Neuron (in vitro differentiated cells): ENCODE measurements around the gene MAGEC2.

ENCODE experiments used
- H2AFZ ChIP-seq: one replicate; pipeline ENCODE4 v1.6.1; 2013; ENCODE audit warnings: low read depth, mild to moderate bottlenecking, inconsistent platforms, low read length, moderate library complexity
- H3K27me3 ChIP-seq: one replicate; pipeline ENCODE4 v1.6.1; 2013; ENCODE audit warnings: low read length; ENCODE audit not compliant: insufficient read depth
- H3K36me3 ChIP-seq: one replicate; pipeline ENCODE4 v1.6.1; 2013; ENCODE audit warnings: low read length; ENCODE audit not compliant: insufficient read depth
- H3K4me1 ChIP-seq: one replicate; pipeline ENCODE4 v1.6.1; 2013; ENCODE audit warnings: low read length; ENCODE audit not compliant: insufficient read depth
- H3K4me3 ChIP-seq: 2 replicates; pipeline ENCODE4 v1.5.1; 2013; ENCODE audit warnings: mild to moderate bottlenecking, low read length, moderate library complexity
- H3K9me3 ChIP-seq: one replicate; pipeline ENCODE4 v1.6.1; 2013; ENCODE audit warnings: low read length

The MAGEC2 gene, protein sequence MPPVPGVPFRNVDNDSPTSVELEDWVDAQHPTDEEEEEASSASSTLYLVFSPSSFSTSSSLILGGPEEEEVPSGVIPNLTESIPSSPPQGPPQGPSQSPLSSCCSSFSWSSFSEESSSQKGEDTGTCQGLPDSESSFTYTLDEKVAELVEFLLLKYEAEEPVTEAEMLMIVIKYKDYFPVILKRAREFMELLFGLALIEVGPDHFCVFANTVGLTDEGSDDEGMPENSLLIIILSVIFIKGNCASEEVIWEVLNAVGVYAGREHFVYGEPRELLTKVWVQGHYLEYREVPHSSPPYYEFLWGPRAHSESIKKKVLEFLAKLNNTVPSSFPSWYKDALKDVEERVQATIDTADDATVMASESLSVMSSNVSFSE

DNA sequence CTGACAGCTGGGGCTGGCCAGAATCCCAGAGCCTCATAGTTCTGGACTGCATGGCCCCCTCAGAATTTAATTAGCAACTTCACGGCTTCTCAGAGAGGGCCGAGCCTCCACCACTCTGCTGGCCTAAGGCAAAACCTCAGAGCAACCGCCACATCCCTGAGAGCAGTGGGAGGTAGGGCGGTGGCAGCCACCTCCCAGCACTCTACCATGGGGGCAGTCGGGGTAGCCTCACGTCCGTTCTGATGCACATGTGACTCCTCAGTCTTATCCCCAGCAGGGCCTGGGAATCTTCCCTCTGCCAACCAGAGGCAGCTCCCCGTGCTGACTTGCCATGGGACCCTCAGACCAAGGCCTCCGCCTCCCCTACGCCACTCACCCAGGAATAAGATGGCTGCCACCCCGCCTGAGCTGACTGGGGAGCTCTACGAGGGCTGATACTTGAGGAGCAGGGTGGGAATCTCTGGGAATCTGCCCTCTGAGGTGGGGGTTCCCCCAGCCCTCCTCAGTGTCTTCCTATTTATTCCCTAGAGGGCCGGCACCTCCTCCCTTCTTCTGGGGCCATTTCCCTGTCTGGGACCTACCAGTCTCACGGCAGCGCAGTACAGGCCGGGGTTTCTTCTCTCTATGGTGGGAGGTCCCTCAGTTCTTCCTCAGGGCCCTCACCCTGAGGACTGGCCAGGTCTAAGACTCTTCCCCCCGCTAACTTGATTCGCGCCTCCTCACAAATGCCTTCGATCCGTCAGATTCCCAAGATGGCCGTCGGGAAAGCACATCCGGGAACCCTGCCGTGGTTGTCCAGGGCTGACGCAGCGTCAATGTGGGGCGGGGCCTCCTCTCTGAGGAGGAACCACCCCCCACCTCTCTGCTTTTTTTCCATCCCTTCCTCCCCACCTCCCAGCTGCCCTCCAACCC lies at the start of gene MAGEC2:
Gene MAGEC2 (minus strand): TSS at position 769 of the 912 bp plus-strand sequence. CDS start 1,303 bp downstream, outside the sequence.
- Histone ChIP-seq H3K4me3 (no peak within 1 kb of the TSS), H3K27me3 (no peaks in the 10 kb centered on the region), H3K36me3 (no peaks in the 10 kb centered on the region), H3K9me3 (no peaks in the 10 kb centered on the region), H2AFZ (no peak within 1 kb of the TSS), H3K4me1 (no peaks in the 10 kb centered on the region)

GRCh38 chrX:142251680-142252079 lies 46.6 kb upstream of the MAGEC2 start:
- Histone ChIP-seq H3K27me3 (no peaks in the 10 kb centered on the region), H3K4me1 (no peaks in the 10 kb centered on the region), H3K36me3 (no peaks in the 10 kb centered on the region), H3K9me3 (no peaks in the 10 kb centered on the region), H3K4me3 (no peak overlapping the region), H2AFZ (no peak overlapping the region)

DNA sequence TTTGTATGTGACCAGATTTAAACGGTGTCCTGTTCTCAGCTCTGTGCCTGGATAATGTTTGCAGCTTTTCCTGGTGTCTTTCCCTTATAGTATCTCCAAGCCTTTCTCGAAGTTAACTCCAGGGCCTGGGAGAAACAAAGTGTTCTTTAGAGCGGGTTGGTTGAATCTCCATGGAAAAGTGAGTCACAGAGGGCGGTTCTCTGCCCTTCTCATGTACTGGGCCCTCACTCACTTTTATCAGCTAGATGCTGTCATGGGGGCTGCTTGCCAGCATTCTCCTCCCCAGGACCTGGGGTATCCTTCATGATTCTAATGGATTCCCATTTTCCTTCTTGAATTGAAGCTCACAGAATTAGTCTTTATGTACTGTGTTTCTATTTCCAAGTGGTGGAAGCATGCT lies 46.1 kb upstream of the MAGEC2 start:
- Histone ChIP-seq H3K4me3 (no peak overlapping the region), H3K4me1 (no peaks in the 10 kb centered on the region), H3K27me3 (no peaks in the 10 kb centered on the region), H3K36me3 (no peaks in the 10 kb centered on the region), H2AFZ (no peak overlapping the region), H3K9me3 (no peaks in the 10 kb centered on the region)

- no peak overlapping the region for H2AFZ ChIP-seq
- no peaks in the 10 kb centered on the region for H3K36me3 ChIP-seq
- no peaks in the 10 kb centered on the region for H3K27me3 ChIP-seq
- no peaks in the 10 kb centered on the region for H3K4me1 ChIP-seq
- H3K9me3 ChIP-seq: no peaks in the 10 kb centered on the region
- H3K4me3 ChIP-seq: no peak overlapping the region
Observed at GRCh38 chrX:142250502-142250901, 45.4 kb upstream of the MAGEC2 start.

GRCh38 chrX:142249721-142250120 lies 44.6 kb upstream of the MAGEC2 start:
- H3K4me1 ChIP-seq: no peaks in the 10 kb centered on the region

GRCh38 chrX:142244568-142244967 lies 39.5 kb upstream of the MAGEC2 start:
- no peak overlapping the region for H2AFZ ChIP-seq
- no peaks in the 10 kb centered on the region for H3K4me1 ChIP-seq
- no peaks in the 10 kb centered on the region for H3K9me3 ChIP-seq
- no peak overlapping the region for H3K4me3 ChIP-seq
- H3K36me3 ChIP-seq: no peaks in the 10 kb centered on the region
- H3K27me3 ChIP-seq: no peaks in the 10 kb centered on the region

More at GRCh38 chrX:142249721-142250120, 44.6 kb upstream of the MAGEC2 start:
- no peaks in the 10 kb centered on the region for H3K27me3 ChIP-seq
- H2AFZ ChIP-seq: no peak overlapping the region
- no peaks in the 10 kb centered on the region for H3K36me3 ChIP-seq
- no peak overlapping the region for H3K4me3 ChIP-seq
- no peaks in the 10 kb centered on the region for H3K9me3 ChIP-seq

DNA sequence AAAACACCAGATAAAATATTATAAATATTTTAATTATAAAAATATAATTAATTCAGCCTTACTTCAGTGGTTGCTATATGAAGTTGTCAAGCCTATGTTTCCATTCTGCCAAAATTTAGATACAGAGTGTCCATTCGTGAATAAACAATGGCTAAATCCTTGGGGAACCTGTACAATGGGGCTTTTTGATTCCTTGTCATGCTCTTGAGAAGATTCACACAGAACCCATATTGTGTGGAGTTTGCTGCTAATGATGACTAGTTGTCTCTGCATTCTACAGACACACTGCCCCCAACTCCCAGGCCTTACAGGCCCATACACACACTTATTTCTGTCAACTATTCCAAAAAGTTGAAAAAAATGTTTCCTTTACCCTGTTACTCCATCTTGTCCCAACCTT lies 33.4 kb upstream of the MAGEC2 start:
- Histone ChIP-seq H3K27me3 (no peaks in the 10 kb centered on the region), H3K4me1 (no peaks in the 10 kb centered on the region), H2AFZ (no peak overlapping the region), H3K4me3 (no peak overlapping the region), H3K9me3 (no peaks in the 10 kb centered on the region), H3K36me3 (no peaks in the 10 kb centered on the region)

DNA sequence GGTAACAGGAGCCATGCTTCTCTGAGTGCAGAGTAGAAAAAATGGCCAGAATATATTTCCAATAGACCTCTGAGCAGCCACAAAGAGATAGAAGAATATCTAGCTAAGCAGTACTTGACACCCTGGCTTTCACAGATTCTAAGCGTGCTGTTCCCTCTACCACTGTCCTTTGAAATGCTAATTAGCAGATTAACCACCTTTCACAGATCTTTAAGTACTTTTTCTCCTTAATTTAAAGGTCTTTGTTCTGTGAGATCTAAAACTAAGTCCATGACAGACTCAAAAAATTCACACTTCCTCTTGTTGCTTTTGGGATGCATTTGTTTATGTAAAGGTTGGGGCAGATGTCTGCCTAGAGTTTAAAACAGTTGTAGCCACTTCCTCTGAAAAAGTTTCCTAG lies 28.3 kb upstream of the MAGEC2 start:
- H3K4me3 ChIP-seq: no peak overlapping the region
- H2AFZ ChIP-seq: no peak overlapping the region
- H3K9me3 ChIP-seq: no peaks in the 10 kb centered on the region
- H3K27me3 ChIP-seq: no peaks in the 10 kb centered on the region
- no peaks in the 10 kb centered on the region for H3K36me3 ChIP-seq
- no peaks in the 10 kb centered on the region for H3K4me1 ChIP-seq

DNA sequence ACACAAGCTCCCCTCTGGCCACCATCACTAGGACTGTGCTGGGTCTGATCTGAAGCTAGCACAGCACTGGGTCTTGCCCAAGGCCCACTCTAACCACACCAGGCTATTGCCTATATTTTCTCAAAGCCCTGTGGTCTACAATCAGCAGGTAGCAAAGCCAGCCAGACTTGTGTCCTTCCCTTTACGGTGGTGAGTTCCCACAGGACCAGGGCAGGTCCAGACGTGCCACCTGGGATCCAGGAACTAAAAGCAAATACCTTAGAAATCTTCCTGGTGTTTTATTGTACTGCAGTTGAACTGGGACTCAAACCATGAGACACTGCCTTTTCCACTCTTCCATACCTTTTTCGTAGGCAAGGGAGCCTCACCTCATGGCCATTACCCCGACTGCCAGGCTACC lies 9.0 kb upstream of the MAGEC2 start:
- H3K36me3 ChIP-seq: no peaks in the 10 kb centered on the region
- H3K4me1 ChIP-seq: no peaks in the 10 kb centered on the region
- H3K9me3 ChIP-seq: no peaks in the 10 kb centered on the region
- H3K4me3 ChIP-seq: no peak overlapping the region
- no peaks in the 10 kb centered on the region for H3K27me3 ChIP-seq
- no peak overlapping the region for H2AFZ ChIP-seq

GRCh38 chrX:142201113-142201512 lies 4.0 kb downstream of the MAGEC2 start:
- no peaks in the 10 kb centered on the region for H3K27me3 ChIP-seq
- no peak overlapping the region for H3K4me3 ChIP-seq
- no peaks in the 10 kb centered on the region for H3K4me1 ChIP-seq
- no peaks in the 10 kb centered on the region for H3K36me3 ChIP-seq
- H3K9me3 ChIP-seq: no peaks in the 10 kb centered on the region
- H2AFZ ChIP-seq: no peak overlapping the region

DNA sequence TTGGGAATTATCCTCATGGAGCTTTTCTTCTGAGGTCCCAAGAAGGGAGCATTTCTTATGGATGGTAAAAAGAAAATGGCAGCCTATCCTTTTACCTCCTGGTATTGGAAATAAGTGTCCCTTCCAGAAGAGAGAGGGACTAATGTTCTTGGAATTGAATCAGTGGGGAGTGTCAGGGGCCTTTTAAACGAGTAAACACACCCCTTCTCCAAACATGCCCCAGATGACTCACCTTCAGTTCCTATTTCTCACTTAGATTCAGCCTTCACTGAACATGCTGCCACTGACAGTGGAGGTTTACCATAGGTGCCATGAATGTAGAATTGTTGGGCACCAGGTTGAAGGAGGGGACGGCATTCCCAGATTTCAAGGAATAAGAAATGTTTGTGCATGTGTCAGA lies 19.0 kb downstream of the MAGEC2 start:
- no peaks in the 10 kb centered on the region for H3K27me3 ChIP-seq
- H3K36me3 ChIP-seq: no peaks in the 10 kb centered on the region
- H3K4me1 ChIP-seq: no peaks in the 10 kb centered on the region
- no peak overlapping the region for H2AFZ ChIP-seq
- no peaks in the 10 kb centered on the region for H3K9me3 ChIP-seq
- H3K4me3 ChIP-seq: no peak overlapping the region

- H3K4me1 ChIP-seq: no peaks in the 10 kb centered on the region
- no peak overlapping the region for H3K4me3 ChIP-seq
- no peak overlapping the region for H2AFZ ChIP-seq
- H3K27me3 ChIP-seq: no peaks in the 10 kb centered on the region
- no peaks in the 10 kb centered on the region for H3K9me3 ChIP-seq
- no peaks in the 10 kb centered on the region for H3K36me3 ChIP-seq
Observed at GRCh38 chrX:142184756-142185602, 20.1 kb downstream of the MAGEC2 start.

DNA sequence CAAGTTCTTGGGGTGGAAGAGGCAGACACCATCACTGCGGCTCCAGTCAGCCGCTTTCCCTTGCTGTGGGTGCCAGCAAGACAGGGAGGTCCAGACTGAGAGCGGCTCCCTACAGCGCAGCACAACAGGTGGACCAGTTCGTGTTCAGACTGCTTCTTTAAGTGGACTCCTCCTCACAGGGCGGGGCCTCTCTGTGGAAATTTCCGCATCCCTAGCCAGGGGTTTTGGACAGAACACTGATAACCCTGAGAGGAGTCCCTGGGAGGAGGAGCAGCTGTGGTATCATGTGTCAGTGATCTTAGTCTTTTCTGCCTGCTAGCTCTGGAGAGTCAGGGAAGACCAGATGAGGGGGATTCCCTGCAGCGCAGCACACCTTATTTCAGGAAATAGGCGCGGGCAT lies 48.5 kb downstream of the MAGEC2 start:
- H3K4me1 ChIP-seq: no peaks in the 10 kb centered on the region
- H3K36me3 ChIP-seq: no peaks in the 10 kb centered on the region
- H3K4me3 ChIP-seq: no peak overlapping the region
- H3K27me3 ChIP-seq: no peaks in the 10 kb centered on the region
- no peak overlapping the region for H2AFZ ChIP-seq
- H3K9me3 ChIP-seq: no peaks in the 10 kb centered on the region
